ENCODE results near the gene LRFN2.

LRFN2 gene

GRCh38 chr6:40371621-40372020 is 215.5 kb downstream of the LRFN2 start:
- DNase-seq = no peak

- DNase-seq = no peak
Measured at GRCh38 chr6:40371095-40371494, 216.1 kb downstream of the LRFN2 start.

- no peak for DNase-seq
Measured at GRCh38 chr6:40369891-40370290, 217.3 kb downstream of the LRFN2 start.

GRCh38 chr6:40369042-40369441 is 218.1 kb downstream of the LRFN2 start:
- no peak for DNase-seq

- no peak for DNase-seq
Measured at GRCh38 chr6:40362859-40363258, 224.3 kb downstream of the LRFN2 start.

- DNase-seq = no peak
Measured at GRCh38 chr6:40359808-40360207, 227.4 kb downstream of the LRFN2 start.

GRCh38 chr6:40358473-40359460 is 228.4 kb downstream of the LRFN2 start:
- no peak for DNase-seq

GRCh38 chr6:40356242-40356910 is 230.8 kb downstream of the LRFN2 start:
- no peak for DNase-seq

- DNase-seq = no peak
Measured at GRCh38 chr6:40355532-40355931, 231.6 kb downstream of the LRFN2 start.

GRCh38 chr6:40355066-40355465 is 232.1 kb downstream of the LRFN2 start:
- no peak for DNase-seq

GRCh38 chr6:40353967-40354452 is 233.2 kb downstream of the LRFN2 start:
- no peak for DNase-seq

GRCh38 chr6:40353197-40353966 is 233.8 kb downstream of the LRFN2 start:
- DNase-seq = no peak

GRCh38 chr6:40352527-40353170 is 234.5 kb downstream of the LRFN2 start:
- no peak for DNase-seq

GRCh38 chr6:40352006-40352405 is 235.2 kb downstream of the LRFN2 start:
- no peak for DNase-seq

GRCh38 chr6:40350747-40351217 is 236.4 kb downstream of the LRFN2 start:
- no peak for DNase-seq

GRCh38 chr6:40349901-40350746 is 237.0 kb downstream of the LRFN2 start:
- DNase-seq = no peak

GRCh38 chr6:40349123-40349900 is 237.9 kb downstream of the LRFN2 start:
- DNase-seq = no peak

- no peak for DNase-seq
Measured at GRCh38 chr6:40348591-40348990, 238.6 kb downstream of the LRFN2 start.

- no peak for DNase-seq
Measured at GRCh38 chr6:40347571-40348011, 239.6 kb downstream of the LRFN2 start.

GRCh38 chr6:40346246-40346645 is 240.9 kb downstream of the LRFN2 start:
- DNase-seq = no peak

Measured in right kidney (tissue), 1 donor.